SK-N-SH treated with all-trans-retinoic acid at 6 μM for 48 hours (cell line): ENCODE data around the gene OR52I2.

ENCODE experiments used
- ATAC-seq: fragments of 200-7000 bp; cut with Tn5 transposase; 3 replicates; pipeline ENCODE4 v1.9.1; 2020; ENCODE audit warnings: mild to moderate bottlenecking, moderate library complexity
- ARNTL ChIP-seq: fragments of 450-650 bp; formaldehyde crosslinking; IDR thresholded peaks from 2 replicates; pipeline ENCODE4 v1.5.0; 2020; ENCODE audit warnings: low read depth, mild to moderate bottlenecking, moderate library complexity, borderline replicate concordance
- BACH2 ChIP-seq: fragments of 250-450 bp; sonication (Bioruptor Pico); IDR thresholded peaks from 2 replicates; pipeline ENCODE4 v1.9.0; 2021; ENCODE audit warnings: mild to moderate bottlenecking, borderline replicate concordance
- CREB5 ChIP-seq: fragments of 250-450 bp; sonication (Bioruptor Pico); IDR thresholded peaks from 2 replicates; pipeline ENCODE4 v1.5.1; 2020; ENCODE audit warnings: low read depth, mild to moderate bottlenecking, moderate library complexity
- CSDC2 ChIP-seq: fragments of 250-450 bp; sonication (Bioruptor Pico); IDR thresholded peaks from 2 replicates; pipeline ENCODE4 v1.5.0; 2020; ENCODE audit warnings: mild to moderate bottlenecking, moderate library complexity
- CSRNP3 ChIP-seq: fragments of 250-450 bp; sonication (Bioruptor Pico); IDR thresholded peaks from 2 replicates; pipeline ENCODE4 v1.5.1; 2021; ENCODE audit warnings: mild to moderate bottlenecking, moderate library complexity
- ESRRG ChIP-seq: fragments of 250-450 bp; sonication (Bioruptor Pico); IDR thresholded peaks from 2 replicates; pipeline ENCODE4 v1.6.1; 2021; ENCODE audit warnings: mild to moderate bottlenecking
- GLIS3 ChIP-seq: fragments of 250-450 bp; sonication (Bioruptor Pico); IDR thresholded peaks from 2 replicates; pipeline ENCODE4 v1.5.0; 2020; ENCODE audit warnings: mild to moderate bottlenecking, moderate library complexity
- ISL1 ChIP-seq: fragments of 250-450 bp; sonication (Bioruptor Pico); IDR thresholded peaks from 2 replicates; pipeline ENCODE4 v2.1.2; 2022; ENCODE audit warnings: mild to moderate bottlenecking, moderate library complexity
- OSR1 ChIP-seq: fragments of 250-450 bp; sonication (Bioruptor Pico); IDR thresholded peaks from 2 replicates; pipeline ENCODE4 v1.8.0; 2022; ENCODE audit warnings: moderate library complexity, mild to moderate bottlenecking, inconsistent platforms
- PATZ1 ChIP-seq: fragments of 250-450 bp; sonication (Bioruptor Pico); IDR thresholded peaks from 2 replicates; pipeline ENCODE4 v1.8.0; 2020; ENCODE audit warnings: mild to moderate bottlenecking, moderate library complexity, borderline replicate concordance
- POU6F1 ChIP-seq: fragments of 250-450 bp; sonication (Bioruptor Pico); IDR thresholded peaks from 2 replicates; pipeline ENCODE4 v1.8.0; 2021; ENCODE audit warnings: low read depth, mild to moderate bottlenecking, moderate library complexity, borderline replicate concordance
- PPARA ChIP-seq: fragments of 250-450 bp; sonication (Bioruptor Pico); IDR thresholded peaks from 2 replicates; pipeline ENCODE4 v1.5.0; 2020; ENCODE audit warnings: mild to moderate bottlenecking, borderline replicate concordance
- RARB ChIP-seq: fragments of 250-450 bp; sonication (Bioruptor Pico); IDR thresholded peaks from 2 replicates; pipeline ENCODE4 v1.8.0; 2021; ENCODE audit warnings: mild to moderate bottlenecking, moderate library complexity
- SNAI2 ChIP-seq: fragments of 250-450 bp; sonication (Bioruptor Pico); IDR thresholded peaks from 2 replicates; pipeline ENCODE4 v1.5.0; 2020; ENCODE audit warnings: mild to moderate bottlenecking, moderate library complexity
- TOX ChIP-seq: fragments of 250-450 bp; sonication (Bioruptor Pico); IDR thresholded peaks from 2 replicates; pipeline ENCODE4 v1.8.0; 2021; ENCODE audit warnings: mild to moderate bottlenecking, moderate library complexity, borderline replicate concordance
- TSHZ2 ChIP-seq: fragments of 250-450 bp; sonication (Bioruptor Pico); IDR thresholded peaks from 2 replicates; pipeline ENCODE4 v1.5.0; 2020; ENCODE audit warnings: mild to moderate bottlenecking, moderate library complexity
- ZC3H10 ChIP-seq: fragments of 250-450 bp; sonication (Bioruptor Pico); IDR thresholded peaks from 2 replicates; pipeline ENCODE4 v1.5.1; 2021; ENCODE audit warnings: mild to moderate bottlenecking, moderate library complexity
- ZFP3 ChIP-seq: fragments of 250-450 bp; sonication (Bioruptor Pico); IDR thresholded peaks from 2 replicates; pipeline ENCODE4 v1.5.0; 2020; ENCODE audit warnings: mild to moderate bottlenecking, moderate library complexity
- ZFP30 ChIP-seq: fragments of 450-650 bp; formaldehyde crosslinking; IDR thresholded peaks from 2 replicates; pipeline ENCODE4 v1.5.0; 2022; ENCODE audit warnings: mild to moderate bottlenecking, moderate library complexity
- ZNF565 ChIP-seq: fragments of 450-650 bp; formaldehyde crosslinking; conservative IDR thresholded peaks from 2 replicates; pipeline ENCODE4 v1.5.0; 2020; ENCODE audit warnings: low read depth, mild to moderate bottlenecking, moderate library complexity
- ZNF70 ChIP-seq: fragments of 450-650 bp; formaldehyde crosslinking; IDR thresholded peaks from 2 replicates; pipeline ENCODE4 v1.5.0; 2020; ENCODE audit warnings: mild to moderate bottlenecking, moderate library complexity
- ZNF8 ChIP-seq: fragments of 450-650 bp; formaldehyde crosslinking; IDR thresholded peaks from 2 replicates; pipeline ENCODE4 v1.5.0; 2020; ENCODE audit warnings: mild to moderate bottlenecking, moderate library complexity

Gene OR52I2

GRCh38 chr11:4581443-4581842, at the start of gene OR52I2:
Gene OR52I2 (plus strand): TSS chr11:4581743.
- no peak for ATAC-seq
- TF ChIP-seq ARNTL (CRISPR knock-in tag) (no peak), SNAI2 (CRISPR knock-in tag) (no peak), PATZ1 (CRISPR knock-in tag) (no peak), GLIS3 (CRISPR knock-in tag) (no peak), ZFP30 (CRISPR knock-in tag) (no peak), ZNF565 (CRISPR knock-in tag) (no peak), ISL1 (no peak), TOX (CRISPR knock-in tag) (no peak), OSR1 (no peak)

- TF ChIP-seq CSRNP3 (no peak), ARNTL (CRISPR knock-in tag) (no peak), PPARA (CRISPR knock-in tag) (no peak), ZC3H10 (CRISPR knock-in tag) (no peak)
- ATAC-seq = peak; percentile 92
These were observed 41.8 kb upstream of the OR52I2 start for GRCh38 chr11:4539603-4540219.

- no peak for ATAC-seq
These were observed 40.5 kb upstream of the OR52I2 start for GRCh38 chr11:4541071-4541470.

More at GRCh38 chr11:4541071-4541470, 40.5 kb upstream of the OR52I2 start:
- no peak for TF ChIP-seq POU6F1 (CRISPR knock-in tag)
- TF ChIP-seq ARNTL (CRISPR knock-in tag) = no peak
- no peak for TF ChIP-seq ZC3H10 (CRISPR knock-in tag)
- no peak for TF ChIP-seq ZNF70
- no peak for TF ChIP-seq SNAI2 (CRISPR knock-in tag)
- no peak for TF ChIP-seq CREB5
- no peak for TF ChIP-seq RARB
- no peak for TF ChIP-seq ESRRG (CRISPR knock-in tag)
- no peak for TF ChIP-seq ZNF8 (CRISPR knock-in tag)
- TF ChIP-seq CSRNP3 = no peak
- TF ChIP-seq BACH2 (CRISPR knock-in tag) = no peak
- no peak for TF ChIP-seq ZNF565 (CRISPR knock-in tag)
- no peak for TF ChIP-seq PATZ1 (CRISPR knock-in tag)
- TF ChIP-seq OSR1 = no peak
- TF ChIP-seq ZFP3 = no peak
- no peak for TF ChIP-seq GLIS3 (CRISPR knock-in tag)
- no peak for TF ChIP-seq TOX (CRISPR knock-in tag)
- no peak for TF ChIP-seq TSHZ2 (CRISPR knock-in tag)
- TF ChIP-seq CSDC2 (CRISPR knock-in tag) = no peak
